AML-193 (cell line): Measurements from ENCODE around the gene S100A10.

Experiments used
- DNase-seq, 2 experiments: peaks; one replicate each; lab custom pipeline; 2025; lab: John Stamatoyannopoulos, UW

S100A10 gene

DNA sequence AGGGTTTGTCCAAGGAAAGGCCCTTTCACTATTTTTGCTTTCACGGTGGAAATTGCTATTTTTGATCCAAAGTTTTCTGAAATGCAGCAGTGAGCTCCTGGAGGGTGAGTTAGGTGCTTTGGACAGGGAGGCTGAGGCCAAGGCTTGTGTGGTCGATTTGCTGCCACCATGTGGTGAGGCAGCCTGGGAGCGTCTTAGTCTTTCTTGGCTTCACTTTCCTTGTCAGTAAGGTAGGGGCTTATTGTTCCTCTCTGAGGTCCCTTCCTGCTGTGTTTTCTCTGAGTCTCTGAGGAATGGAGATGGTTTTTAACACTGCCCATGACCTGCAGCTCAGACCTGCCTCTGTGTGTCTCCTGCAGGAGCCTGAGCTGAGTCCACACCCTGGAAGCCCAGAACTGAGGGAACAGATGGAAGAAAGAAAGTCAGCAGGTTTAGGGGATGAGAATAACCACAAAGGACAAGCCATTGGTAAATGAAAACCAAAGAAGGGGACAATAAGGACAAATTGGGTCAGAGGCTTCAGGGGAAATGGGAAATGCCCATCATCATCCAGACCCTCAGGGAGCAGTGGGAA is 20.1 kb upstream of the S100A10 start:
- peak; percentile 36 to 47 for DNase-seq

DNA sequence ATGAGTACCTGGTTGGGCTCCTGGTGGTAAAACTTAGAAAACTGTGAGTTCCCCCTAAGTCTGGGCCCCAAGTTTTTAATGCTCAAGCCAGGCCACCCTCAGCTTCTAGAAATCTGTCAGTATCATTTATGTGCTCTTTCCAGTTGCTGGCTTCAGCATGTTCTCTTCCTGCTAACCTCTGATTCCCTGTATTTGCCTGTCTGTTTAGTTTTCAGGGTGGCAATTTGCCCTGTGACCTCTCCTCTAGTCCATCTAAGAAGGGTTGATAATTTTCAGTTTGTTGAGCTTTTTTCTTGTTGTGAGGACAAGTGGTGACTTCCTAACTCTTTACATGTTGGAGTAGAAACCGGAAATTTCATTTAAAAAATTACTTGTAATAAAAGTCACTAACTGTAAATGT is 16.0 kb upstream of the S100A10 start:
- DNase-seq = no peak

DNA sequence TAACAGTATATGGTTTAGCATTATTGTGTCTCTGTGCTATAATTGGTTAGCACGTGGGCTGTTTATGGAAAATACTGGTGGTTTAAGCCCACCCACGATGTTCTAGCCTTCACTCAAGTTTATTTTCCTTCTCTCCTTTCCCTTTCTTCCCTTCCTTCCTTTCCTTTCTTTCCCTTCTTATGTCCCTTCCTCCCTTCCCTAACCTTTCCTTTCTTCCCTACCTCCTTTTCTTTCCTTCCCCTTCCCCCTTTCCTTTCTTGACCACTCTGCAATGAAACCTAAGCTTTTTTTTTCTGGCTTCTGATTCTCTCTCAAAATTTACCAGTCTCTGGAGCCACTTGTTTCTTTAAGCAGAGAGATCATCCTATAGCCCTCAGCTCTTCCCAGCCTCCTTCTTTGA is 13.4 kb upstream of the S100A10 start:
- DNase-seq = no peak

DNA sequence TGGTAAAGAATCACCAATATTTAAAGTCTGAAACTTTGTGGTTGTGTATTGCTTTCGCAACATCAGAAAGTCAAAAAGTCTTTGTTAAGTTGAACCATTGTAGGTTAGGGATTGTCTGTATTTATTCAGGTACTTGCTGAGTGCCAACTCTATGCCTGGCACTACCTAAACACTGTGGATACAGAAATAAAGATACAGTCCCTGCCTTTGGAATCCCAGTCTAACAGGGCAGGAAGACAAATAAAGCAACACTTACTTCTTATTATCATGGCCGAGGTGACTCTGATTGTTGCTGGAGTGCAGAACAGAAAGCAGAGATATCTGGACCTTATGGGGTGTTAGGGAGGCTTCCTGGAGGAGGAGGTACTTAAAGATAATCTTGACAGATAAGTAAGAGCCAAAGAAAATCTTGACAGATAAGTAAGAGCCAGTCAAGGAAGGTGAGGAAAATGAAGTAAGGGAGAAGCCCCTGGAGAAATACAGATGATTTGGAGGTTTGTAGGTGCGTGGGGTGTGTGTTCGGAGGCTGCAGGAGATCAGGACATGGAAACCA is 11.8 kb upstream of the S100A10 start:
- DNase-seq = no peak

DNA sequence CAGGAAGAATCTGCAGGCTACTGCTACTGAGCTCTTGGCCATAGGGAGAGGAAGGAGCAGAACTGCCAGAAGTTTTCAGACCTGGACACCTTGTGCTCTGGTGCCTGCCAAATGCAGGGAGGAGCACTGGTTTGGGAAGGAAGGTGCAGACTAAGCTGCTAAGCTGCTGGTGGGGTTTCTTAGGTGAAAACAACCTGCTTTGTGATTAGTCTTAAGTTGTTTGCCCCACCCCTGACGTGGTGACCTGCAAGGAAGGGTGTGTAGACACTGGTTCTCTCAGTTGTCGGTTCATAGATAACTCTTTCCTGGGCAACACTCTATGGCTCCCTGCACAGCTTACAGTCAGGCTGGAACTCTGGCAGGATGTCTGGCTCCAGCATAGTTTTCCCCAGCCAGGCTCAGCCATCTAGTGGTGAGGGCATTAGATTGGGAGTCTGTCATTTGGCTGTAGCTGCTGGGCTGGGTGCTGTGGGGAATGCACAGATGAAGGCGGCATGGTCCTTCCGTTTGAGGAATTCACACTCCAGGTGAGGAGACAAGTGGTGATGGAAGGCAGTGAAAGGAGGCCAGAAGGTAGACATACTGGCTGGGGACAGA is 10.3 kb upstream of the S100A10 start:
- no peak for DNase-seq

DNA sequence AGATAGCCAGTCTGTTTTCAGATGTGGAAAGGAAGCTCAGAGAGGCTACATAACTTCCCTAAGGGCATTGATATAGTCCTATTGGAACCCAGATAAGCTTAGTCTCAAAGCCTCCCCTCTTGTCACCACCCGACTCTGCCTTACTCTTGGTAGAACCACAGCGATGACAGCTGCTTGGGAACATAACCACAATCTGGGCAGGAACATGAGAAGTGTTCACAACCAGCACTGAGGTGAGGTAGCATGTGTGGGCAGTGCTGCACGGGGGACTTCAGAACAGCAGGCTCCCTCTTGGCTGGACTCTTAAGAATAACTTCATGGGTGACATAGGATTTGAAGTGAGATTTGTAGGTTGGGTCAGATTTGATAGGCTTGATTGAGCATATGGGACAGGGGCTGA is 9.3 kb upstream of the S100A10 start:
- DNase-seq = no peak

DNA sequence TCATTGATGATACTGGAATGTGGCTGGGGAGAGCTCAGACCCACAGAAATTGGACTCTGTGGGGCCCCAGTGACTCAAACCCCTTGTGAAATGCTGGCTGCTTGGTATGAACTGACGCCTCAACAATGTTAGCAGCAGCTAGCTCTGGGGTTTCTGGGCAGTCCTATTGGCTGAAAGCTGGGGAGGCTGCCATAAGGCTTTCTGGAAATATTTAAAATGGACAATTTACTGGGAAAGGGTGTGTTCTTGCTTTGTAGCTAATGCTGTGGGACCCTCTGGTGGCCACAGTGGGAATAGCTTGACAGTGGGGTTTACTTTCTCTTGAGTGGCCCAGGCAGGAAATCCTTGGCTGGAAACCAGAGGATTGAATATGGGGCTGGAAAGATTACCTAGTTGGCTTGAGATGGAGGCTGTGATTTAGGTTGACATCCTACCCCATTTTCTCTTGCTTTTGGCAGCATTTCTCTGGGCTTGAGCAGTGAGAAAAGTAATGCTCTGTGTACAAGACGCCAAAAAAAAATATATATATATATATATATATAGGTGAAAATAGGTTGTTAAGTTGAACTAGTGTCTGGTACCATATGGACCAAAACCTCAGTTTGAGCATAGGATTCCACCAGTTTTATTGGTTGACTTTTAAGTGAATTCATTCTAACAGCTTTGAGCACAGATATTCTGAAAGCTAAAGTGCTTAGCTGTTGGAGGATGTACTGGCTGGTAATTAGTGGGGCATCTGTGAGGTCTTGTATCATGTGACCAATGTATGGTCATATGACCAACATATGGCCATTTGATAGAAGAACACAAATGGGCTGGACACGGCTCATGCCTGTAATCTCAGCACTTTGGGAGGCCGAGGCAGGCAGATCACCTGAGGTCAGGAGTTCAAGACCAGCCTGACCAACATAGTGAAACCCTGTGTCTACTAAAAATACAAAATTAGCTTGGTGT is 8.2 kb upstream of the S100A10 start:
- peak; percentile 27 to 59 for DNase-seq

DNA sequence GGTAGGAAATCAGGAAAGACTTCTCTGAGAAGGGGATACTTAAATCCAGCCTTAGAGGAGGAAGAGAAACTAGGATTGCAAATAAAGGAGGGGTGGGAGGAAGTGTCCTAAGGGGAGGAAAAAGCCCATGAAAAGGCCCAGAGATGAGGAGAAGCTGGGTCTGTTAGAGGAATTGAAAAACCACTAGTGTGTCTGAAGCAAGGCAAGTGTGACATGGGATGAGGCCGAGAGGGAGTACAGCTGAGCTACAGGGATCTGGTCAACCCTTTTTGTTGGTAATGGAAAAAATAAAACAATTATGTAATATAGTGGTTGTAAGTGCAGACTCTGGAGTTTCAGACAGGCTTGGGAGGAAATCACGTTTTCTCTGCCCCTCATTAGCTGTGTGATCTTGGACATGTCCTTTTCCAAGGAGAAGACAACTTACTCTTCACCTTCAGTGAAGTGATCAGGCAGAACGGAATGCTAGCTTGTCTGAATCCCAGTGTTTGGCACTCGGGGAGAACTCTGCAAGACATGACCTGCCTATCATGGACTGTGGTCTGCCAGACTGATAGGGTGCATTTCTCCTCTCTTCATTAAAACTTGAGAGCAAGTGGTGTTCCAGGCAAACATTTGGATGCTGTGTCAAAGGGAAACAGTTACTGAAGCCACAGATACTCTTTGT is 7.4 kb upstream of the S100A10 start:
- DNase-seq = no peak

DNA sequence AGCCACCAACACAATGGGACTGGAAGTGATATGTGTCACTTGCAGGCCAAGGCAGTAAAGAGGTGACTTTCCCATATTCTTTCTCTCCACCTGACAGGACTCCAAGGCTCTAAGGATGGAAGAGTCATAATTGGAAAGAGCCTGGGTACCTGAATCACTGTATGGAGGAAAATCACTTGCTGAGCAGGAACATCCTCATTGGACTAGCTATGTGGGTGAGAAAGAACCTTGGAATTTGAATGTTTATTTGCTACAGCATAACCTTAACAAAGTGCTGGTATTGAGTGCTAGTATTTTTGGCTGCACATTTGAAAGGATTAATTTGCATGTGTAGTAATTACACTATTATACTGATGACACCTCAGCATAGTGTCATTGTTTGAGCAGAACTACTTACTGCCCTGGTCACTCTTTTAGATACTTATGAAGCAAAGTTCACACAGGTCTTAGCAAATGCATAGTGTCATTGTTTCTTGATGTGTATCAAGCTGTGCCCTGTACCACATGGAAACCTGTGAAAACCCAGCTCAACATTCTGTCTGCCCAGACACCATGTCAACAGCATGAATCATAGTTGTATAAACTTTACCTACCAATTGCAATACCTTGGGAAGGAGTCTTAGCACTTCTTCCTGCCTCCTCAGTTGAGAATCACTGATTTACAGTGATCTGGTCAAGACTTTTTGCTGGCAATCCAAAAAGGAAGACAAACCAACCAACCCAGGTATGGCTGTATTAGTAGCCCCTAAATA is 5.1 kb upstream of the S100A10 start:
- no peak for DNase-seq

DNA sequence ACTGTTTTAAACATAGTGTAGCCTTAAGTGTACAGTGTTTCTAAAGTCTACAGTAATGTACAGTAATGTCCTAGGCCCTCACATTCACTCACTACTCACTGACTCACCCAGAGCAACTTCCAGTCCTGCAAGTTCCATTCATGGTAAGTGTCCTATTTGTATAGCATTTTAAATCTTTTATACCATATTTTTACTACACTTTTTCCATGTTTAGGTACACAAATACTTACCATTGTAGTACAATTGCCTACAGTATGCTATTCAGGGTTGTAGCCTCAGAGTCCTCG is 3.6 kb upstream of the S100A10 start:
- DNase-seq = no peak

DNA sequence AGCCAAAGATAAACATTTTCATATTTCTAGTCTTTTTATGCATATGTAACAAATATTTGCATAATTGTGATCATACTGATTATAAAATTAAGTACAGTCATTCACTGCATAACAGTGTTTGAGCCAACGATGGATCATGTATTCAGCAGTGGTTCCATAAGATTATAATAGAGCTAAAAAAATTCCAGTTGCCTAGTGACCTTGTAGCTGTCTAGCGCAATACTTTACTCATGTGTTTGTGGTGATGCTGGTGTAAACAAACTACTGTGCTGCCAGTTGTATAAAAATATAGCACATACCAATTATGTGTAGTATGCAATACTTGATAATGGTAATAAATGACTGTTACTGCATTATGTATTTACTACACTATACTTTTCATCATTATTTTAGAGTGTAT is 2.1 kb upstream of the S100A10 start:
- DNase-seq = no peak

DNA sequence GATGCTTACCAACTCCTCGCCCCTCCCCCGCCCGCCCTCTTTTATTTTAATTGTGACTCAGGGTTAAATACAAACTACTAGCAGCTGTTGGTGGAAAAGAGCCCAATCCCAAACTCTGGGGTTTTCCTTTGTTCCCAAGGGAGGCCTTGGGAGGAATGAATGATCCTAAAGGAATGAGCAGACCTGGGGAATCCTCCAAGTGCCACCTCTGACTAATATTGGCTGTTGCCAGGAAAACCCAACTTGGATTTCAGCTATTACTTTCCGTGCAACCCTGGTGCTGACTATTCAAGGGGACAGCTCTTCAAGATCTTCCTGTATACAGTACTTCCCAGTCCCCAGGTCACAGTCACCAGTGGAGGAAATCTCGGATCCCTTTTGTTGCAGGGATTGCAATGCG is 1.3 kb upstream of the S100A10 start:
- DNase-seq = no peak

DNA sequence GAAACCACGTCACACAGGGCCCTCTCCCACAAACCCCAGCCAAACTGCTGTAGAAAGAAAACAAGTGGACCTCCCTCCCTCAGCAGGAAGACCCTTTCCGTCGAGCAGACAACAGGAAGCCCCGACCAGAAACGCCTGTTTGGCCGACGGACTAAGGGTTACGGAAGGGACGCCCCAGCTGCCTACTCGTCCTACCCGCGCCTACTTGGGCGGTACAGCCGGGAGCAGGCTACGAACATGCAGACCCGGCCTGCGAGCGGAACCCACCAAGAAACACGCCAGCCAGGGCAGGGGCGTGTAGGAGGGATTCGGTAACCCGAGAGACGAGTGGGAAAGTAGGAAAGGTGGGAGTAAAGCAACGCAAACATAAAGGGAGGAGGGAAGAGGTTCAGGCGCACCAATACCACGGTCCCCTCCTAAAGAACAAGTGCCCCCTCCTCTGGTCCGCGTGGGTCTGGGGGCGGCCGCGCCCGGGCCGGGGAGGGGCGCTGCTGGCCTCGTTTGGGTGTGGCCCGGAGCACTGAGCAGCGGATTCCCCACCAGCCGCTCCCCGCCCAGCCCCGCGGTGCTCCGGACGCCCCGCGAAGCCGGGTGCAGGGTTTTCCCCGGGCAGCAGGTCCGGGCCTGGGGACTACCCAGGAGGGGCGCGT is 450 bp downstream of the S100A10 start:
- DNase-seq = no peak

DNA sequence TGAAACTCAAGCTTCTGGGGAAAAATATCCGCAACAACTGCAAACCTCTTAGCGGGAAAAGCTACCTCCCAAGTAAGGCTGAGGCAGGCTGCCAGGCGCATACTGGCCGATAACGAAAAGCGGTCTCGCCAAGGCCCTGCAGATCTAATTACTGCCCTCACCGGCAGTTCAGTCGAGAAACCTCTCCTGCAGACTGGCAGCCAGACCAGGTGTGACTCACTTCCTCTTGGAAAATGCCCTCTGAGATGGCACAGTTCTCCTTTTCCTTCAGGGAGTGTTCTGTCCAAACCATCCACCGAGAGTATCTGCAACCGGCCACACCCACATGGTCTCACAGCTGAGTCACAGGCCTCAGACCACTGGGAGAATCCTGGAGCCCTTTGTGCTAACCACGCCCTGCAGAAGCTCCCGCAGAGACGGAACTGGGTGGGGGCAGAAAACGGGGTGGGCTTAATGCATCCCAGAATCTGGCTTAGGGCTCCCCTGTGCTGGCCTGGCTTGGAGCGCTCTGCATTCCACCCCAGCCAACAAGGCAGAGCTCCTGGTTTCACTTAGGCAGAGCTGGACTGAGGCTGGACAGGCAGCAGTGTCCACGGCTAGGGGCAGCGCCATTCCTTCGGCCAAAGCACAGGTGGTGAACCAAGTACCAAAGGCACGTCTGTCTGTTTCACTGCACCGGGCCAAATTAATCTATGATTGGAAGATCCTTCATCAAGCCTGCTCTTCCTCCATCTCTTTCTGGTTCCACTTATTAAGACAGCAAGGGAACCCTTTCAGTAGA is 1.2 kb downstream of the S100A10 start:
- DNase-seq = no peak

DNA sequence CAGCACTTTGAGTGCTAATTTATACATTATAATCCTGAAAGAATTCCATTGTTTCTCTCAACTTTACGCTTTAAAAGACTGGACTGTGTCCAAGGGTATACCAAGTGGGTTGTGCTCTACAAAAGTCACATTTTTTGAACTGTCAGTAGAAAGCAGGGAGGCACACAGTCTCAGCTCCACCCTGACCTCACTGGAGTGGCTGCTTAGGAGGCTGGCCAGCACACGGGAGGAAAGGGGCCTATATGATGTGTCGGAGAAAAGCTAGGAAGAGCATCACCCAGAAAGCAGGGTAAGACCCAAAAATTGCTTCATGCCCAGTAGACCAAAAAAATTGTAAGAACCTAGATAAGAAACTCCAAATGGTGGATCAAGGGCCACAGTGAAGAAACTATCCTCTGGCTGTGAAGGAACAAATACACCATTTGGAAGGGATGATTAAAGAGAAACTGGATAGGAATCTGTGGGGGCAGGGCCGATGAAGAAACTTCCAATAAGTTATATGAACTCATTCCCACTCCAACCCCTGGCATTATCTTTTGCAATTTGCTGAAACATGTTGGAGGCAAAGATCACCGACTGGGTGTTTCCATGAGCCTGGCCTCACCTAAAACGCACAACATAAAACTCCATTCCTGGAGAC is 1.9 kb downstream of the S100A10 start:
- DNase-seq = no peak

DNA sequence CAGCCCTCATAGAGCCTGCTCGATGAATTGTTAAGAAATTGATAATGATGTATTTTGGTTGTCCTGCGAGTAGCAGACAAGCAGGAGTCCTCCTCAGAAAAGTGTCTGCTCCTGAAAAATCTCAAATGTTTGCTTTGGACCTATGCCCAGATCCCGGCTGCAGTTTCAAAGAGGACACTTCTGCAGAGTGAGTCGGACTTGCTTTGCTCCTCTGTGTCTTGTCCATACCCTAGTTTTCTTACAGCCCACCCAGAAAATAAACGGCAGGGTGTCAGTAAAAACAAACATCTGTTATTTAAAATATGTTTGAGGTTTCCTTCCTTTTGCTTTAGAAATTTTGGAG is 2.8 kb downstream of the S100A10 start:
- no peak for DNase-seq

DNA sequence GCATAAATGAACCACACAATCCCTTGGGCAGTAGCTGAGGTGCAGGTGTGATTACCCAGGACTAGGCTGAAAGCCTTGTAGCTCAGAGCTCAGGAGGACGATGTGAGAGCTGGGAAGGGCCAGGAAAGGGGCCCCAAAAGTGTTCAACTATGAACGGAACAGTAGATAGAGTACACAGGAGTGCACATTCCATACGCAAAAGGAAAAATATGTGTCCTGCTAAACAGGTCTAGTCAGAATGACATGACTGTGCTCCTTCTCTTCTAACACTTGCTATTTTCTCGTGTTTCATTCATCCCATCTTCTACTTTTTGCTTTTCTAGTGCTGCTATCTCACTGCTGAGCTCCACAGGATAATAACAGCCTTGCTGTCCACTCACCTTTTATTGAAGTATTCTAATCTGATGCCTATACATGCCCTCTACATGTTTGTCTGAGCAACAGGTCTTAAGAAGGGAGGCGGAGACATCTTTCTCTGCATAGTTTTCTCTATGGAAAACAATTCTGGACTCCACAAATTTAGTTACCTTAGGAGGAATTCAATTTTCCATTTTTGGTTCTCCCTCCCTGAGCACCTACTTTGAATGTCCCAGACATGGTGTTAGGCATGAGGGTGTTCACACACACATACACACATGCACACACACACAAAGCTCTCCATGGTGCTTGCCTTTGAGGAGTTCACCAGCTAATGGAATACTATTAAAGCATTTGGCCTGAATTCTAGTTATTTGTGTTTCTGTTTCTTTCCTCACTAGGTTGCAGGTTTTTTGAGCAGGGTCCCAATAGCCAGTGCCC is 3.4 kb downstream of the S100A10 start:
- DNase-seq = no peak

DNA sequence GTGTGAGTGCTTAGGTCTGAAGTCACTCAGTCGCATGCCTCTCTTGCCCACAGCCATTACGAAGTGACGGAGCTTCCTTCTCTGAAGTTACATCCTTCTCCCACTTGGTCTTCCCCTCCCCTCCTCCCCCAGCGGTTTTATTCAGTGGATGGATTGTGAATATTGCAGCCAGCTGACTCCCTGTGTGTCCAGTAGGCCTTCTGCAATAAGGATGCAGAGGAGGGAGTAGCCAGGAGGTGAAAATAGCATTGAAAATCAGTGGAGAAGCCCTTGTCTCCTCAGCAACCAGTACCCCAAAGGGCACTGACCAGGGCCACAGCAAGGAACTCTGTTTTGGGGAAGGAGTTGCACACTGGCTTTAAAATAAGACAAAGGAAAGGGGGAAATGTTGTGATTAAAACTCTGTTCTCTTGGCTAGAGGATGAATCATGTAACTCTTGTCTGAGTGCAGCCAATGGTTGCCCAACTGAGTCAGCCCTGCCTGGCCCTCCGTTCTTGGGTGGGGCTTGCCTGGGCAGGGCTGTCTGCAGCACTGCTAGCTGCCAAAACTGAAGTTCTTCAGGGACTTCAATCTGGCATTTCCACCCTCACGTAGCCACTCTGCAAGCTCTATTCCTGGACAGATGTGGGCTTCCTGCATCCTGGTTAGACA is 4.3 kb downstream of the S100A10 start:
- no peak for DNase-seq

DNA sequence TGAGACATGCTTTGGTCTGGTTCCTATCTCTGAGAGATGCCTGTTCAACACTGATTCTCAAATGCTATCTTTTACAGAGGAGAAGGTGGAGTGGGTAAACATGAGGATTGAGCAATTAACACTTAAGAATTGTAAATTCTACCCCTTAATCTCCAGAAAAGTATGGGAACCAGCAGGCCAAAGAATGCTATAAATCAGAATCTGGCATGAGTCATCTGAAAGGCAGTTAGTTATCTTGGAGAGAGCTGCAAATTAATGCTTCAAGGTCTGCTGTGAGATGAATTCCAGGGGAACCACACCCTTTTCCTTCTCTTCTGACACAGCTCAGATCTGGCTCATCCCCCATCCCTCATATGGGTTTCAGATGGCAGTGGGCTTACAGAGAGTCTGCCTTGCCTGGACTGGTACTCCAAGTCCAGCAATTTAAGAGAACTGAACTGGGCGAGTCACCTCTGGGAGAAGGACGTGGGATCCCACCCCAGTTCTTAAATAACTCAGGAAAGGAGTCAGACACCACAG is 5.2 kb downstream of the S100A10 start:
- no peak for DNase-seq
